GM18519 (cell line): ENCODE data around the gene CFAP61.
"Not testable (repeated sequence)": the region's sequence is repeated elsewhere in the genome, so short reads cannot be mapped to it uniquely, and the experiment has no call there.

Experiments
- ATAC-seq: cut with Tn5 transposase; IDR thresholded peaks from one replicate; pipeline ENCODE4 v1.9.1; 2021; ENCODE audit warnings: mild to moderate bottlenecking, moderate library complexity; ENCODE audit not compliant: unreplicated experiment, low FRiP score

The CFAP61 gene

DNA sequence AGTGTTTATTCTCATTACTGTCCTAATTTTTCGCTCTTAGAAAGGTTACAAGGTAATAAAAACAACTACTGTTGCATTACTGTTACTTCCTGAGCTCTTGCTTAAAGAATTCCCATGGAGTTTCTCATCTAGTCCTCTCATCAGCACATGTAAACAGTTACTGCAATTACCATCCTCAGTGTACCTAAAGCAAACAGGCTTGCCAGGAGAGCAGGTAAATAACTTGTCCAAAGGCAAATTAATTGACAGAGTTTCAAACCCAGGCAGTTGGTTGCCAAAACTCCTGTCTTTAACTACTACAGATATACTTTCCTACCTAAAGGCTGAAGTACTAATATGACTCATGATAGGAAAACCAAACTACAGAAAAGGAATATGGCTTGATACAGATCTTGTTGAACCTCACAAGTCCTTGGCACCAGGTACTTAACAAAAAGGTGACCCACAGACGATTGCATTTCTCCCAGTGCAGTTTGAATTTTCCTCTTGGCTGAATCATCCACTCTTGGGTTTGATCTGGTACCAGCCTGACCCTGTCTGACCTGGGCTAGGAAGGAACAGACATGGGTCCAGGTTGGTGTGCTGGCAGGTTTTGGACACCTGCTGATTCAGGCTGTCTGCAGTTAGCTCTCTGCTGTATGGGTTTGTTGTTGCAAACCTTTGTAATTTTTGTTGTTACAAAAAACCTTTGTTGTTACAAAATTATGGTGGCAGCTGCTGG is 153.0 kb downstream of the CFAP61 start:
- no peak for ATAC-seq

- no peak for ATAC-seq
Observed at GRCh38 chr20:20205862-20206236, 153.5 kb downstream of the CFAP61 start.

DNA sequence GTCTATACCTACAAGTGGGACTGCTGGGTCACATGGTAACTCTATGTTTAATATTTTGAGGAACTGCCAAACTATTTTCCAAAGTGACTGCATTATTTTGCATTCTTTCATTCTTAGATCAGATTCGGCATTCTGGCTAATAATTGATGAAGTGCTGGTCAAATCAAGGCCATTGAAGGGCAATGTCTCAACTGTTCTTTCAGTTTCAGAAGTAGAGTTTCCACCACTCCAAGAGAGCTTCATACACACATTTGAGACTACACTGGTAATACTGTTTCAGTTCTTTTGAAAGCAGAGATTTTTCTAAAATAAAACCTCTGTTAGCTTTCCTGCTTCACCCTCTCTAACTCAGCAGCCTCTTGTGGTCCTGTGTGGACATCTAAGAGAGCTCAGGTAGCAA is 154.5 kb downstream of the CFAP61 start:
- no peak for ATAC-seq

DNA sequence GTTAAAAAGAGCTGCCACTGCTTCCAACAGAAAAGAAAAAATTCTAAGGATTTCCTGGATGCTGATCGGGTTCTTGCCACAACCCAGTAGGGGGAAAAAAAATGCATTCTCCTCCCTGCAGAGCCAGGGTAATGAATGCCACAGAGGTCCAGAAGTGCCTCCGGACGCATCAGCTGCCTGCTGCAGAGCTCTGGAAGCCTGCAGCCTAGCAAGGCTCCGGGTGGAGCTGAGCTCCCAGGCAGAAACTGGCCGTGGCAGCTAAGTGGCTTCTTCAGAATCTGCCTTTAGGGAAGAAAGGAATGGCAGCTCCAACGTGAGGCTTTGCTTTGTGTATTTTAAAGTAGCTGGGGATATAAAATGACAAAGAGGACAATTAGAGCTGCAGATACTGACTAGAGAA is 155.0 kb downstream of the CFAP61 start:
- no peak for ATAC-seq

DNA sequence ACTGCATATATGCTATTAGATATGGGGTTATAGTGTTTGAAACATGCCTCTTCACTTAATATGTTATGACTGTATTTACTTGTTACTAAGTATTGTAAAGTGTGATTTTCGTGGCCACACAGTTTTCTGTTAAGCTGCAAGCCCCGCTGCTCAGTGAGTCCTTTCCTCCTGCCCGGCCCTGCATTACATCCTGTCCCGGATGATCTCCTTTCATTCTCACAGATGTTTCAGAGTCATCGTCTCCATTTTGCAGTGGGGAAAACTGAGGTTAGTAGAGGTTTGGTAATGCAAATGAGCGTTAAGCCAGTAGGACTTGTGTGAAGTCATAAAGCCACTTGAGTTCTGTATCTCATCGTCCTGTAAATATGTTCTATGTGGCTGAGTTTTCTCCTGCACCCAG is 155.5 kb downstream of the CFAP61 start:
- peak; percentile 38 for ATAC-seq

- ATAC-seq: no peak
Observed at GRCh38 chr20:20209684-20210083, 157.4 kb downstream of the CFAP61 start.

- no peak for ATAC-seq
Observed at GRCh38 chr20:20210327-20210726, 158.0 kb downstream of the CFAP61 start.

- ATAC-seq: no peak
Observed at GRCh38 chr20:20210943-20211273, 158.6 kb downstream of the CFAP61 start.

DNA sequence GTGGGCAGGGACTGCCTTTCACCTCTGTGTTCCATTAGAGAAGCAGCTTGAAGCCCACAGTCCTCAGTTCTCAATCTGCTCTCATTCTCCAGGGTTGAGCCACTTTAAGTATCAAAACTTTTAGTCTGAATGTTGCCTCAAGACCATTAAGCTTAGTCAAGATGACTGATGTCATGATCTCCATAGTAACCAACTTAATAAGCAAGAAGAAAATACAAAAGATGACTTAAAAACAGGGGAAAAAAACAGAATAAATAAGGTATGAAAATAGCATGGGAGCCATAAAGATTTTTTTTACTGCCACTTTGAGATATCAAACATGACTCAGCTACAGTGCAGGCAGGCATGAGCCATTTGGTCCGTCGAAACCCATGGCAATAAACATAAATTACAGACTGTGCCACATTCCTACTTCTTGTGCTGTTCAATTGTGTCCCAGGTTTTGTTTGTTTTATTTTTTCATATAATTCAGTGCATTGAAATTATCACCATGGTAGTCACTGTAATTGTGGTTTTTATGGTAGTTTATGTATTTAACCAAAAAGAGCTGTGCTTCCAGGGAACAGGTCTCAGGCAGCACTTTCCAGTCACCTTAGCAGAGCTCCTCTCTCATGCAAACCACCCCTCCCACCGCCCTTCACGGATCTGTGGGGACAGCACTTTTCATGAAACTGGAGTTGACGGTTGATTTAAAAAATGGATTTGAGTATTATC is 159.1 kb downstream of the CFAP61 start:
- ATAC-seq: no peak

DNA sequence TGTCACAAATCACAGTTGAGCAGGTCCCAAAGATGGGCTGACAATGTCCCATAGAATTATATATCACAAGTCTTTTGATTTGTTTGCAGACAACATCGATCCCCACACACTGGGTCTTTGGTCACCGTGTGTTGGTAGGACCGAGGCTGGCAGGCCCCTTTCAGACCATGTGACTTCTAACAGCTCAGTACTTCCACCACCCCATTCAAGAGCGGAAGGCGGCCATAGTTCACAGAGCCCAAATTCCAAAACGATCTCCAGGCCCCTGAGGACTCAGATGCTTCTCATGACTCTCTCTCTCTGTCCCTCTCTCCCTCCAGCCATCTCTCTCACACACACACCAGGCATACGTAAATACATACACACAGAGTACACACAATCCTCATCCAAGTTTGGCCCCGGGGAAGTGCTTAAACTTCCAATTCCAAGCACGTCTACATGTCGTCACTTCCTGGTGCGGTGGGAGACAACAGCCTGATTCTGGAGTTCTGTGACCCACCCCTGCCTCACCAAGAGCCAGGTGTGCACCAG is 159.7 kb downstream of the CFAP61 start:
- no peak for ATAC-seq

DNA sequence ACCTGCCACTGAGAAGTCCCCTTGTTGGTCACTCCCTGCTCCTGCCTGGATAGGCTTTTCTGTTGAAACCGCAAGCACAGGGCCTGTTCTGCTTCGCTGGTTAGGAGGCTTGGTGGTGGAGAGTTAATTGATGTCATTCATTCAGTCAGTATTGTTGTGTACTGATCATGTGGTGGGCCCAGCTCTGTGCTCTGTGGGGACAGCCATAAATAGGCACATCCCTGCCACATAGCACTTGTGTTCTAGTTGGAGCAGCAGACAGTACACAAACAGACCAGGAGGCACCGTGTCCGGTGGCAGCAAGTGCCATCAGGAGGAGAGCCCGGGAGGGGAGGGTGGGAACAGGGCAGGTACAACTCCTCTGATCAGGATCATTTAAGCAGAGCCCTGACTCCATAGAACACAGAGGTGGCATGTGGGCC is 160.4 kb downstream of the CFAP61 start:
- no peak for ATAC-seq

DNA sequence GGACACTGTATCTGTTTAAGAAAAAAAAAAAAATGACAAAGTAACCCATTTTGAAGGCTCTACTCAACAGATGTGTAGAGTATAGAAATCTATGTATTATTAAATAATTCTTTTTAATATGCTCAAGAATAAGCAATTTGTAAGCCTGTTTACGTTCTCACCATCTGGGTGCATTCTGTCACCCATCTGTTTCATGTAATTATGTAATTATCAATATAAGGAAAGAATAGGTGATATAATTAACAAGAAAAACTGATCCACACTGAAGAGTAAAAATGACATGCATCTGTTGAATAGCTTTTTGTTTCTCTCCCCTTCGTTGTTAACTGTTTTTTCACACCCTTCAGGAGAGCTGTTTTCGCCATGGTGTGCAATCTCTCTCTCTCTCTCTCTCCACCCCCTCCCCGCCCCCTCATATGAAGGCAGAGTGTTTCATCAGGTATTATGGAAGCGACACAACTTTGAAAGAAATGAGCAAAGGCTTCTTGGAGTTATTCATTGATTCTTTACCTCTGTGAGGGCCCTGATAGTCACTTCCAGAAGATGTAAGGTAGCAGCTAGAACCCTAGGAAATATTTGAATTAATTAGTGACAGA is 161.3 kb downstream of the CFAP61 start:
- no peak for ATAC-seq

GRCh38 chr20:20214757-20215275 is 162.5 kb downstream of the CFAP61 start:
- ATAC-seq: no peak

DNA sequence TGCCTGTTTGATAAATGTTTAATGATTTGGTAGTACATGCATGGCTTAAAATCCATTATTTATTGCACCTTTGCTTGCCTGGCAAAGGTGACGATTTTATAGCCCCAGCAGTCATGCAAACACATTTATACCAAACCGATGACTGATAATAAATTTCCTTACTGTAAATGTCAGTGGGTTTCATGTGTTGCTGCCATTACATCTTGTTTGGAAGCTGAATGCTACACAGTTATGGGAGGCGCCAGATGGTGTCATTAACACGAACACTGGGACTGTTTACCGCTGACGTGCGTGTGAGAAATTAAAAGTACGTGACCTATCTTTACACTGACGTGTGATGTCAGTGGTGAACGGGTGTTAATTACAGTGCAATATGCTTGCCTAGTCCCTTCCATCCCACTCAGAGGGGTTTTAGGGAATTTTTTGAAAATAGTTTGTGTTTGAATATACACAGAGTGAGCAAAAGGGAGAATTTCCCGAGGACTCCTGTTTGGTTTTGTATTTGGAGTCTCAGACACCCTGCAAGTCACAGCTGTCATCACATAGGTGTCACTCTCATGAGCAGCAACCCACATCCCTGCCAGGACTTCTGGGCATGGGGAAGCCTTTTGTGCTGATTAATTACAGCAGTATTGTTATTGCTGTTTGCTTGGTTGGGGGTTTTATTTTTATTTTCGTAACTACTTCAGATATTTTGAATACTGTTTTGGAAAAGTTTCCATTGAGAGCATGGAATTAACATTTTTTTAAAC is 163.8 kb downstream of the CFAP61 start:
- ATAC-seq: no peak

DNA sequence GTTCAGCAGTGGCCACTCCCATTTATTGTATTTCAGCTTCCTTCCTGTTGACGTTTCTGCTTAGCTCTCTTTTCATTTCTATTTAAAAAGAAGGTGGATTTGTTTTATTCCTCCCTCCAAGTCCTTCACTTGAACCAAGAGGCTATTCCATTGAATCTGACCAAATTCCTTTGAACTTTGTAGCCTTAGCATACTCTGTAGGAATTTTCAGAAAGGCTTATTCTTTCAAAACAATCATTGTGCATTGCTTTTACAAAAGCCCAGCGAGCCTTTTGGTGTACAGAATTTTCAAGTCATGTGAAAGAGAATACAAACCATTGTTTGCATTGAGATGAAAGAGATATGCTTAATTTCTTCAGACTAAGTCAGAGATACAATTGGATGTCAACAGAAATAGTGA is 164.6 kb downstream of the CFAP61 start:
- no peak for ATAC-seq

DNA sequence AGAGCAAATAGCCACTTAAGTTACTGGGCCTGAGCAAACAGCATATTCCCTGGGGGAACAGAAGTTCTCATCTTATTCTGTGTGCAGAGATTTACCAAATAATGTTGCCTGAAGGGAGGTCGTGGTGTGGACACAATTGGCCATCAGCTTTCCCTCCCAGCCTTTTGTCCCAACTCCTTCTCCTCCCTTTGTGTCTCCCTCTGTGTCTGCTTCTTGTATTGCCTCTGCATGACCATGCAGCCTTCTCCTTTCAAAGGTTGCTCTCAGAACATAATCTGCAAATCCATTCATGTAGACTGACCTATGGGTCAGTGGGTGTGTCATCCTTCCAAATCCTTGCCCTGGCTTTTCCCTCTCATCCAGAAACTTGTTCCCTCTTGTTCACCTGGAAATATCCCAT is 165.3 kb downstream of the CFAP61 start:
- ATAC-seq: no peak

DNA sequence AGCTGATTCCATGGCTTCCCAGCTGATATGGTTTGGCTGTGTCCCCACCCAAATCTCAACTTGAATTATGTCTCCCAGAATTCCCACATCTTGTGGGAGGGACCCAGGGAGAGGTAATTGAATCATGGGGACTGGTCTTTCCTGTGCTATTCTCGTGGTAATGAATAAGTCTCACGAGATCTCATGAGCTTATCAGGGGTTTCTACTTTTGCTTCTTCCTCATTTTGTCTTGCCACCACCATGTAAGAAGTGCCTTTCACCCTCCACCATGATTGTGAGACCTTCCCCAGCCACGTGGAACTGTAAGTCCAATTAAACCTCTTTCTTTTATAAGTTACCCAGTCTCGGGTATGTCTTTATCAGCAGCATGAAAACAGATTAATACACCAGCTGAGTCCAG is 165.8 kb downstream of the CFAP61 start:
- ATAC-seq: not testable (repeated sequence)

DNA sequence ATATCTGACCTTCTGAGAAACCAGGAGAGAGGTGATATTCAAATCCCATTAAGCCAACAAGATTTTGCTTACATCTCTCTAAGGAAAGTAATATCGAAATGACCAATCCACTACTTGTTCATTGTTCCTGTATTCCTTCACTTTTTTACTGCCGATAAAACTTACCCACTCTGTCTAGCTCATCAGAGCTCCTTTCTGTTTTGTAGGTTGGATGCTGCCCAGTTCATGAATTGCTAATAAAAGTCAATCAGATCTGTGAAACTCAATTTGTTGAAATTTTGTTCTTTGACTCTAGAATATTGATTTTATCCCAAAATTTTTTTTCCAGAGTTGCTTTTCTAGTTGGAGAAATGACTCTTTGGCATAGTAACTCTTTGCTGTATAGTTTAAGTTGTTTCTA is 166.7 kb downstream of the CFAP61 start:
- ATAC-seq: no peak

GRCh38 chr20:20220134-20220533 is 167.8 kb downstream of the CFAP61 start:
- no peak for ATAC-seq

GRCh38 chr20:20223981-20224380 is 171.6 kb downstream of the CFAP61 start:
- no peak for ATAC-seq

- ATAC-seq: no peak
Observed at GRCh38 chr20:20224806-20225205, 172.5 kb downstream of the CFAP61 start.
